PC-3 (cell line): Measurements from ENCODE around the gene UNK. TPM values are rescaled to one million over a fixed set of nuclear protein-coding genes. Genes with fewer than 3 reads are reported as not detected.

Experiments used
- ATAC-seq: fragments of 200-7000 bp; cut with Tn5 transposase; 2 replicates; pipeline ENCODE4 v1.9.1; 2020; ENCODE audit warnings: mild to moderate bottlenecking, moderate library complexity
- Bru-seq: library from RNA; stranded (reverse); fragments of 400-500 nt; gene quantifications from one replicate; lab custom pipeline; 2021; lab: Mats Ljungman, UMichigan
- BruChase-seq, 2 experiments: library from RNA; stranded (reverse); fragments of 400-500 nt; gene quantifications; one replicate each; lab custom pipeline; 2021; lab: Mats Ljungman, UMichigan
- BruUV-seq: library from RNA; stranded (reverse); fragments of 400-500 nt; replicated peaks from 2 replicates; lab custom pipeline; 2021; lab: Mats Ljungman, UMichigan
- CTCF ChIA-PET: fragments of 300-600 bp; sonication (Branson Sonifier 250); formaldehyde crosslinking; loops from one replicate; lab custom pipeline; 2022; ENCODE audit warnings: antibody characterized with exemption; lab: Charles Lee
- POLR2A ChIA-PET: fragments of 300-600 bp; sonication (Branson Sonifier 250); formaldehyde crosslinking; loops from one replicate; lab custom pipeline; 2022; ENCODE audit warnings: antibody characterized with exemption; ENCODE audit not compliant: unreplicated experiment; lab: Charles Lee
- DNase-seq: peaks from one replicate; pipeline ENCODE4 v3.0.0-alpha.2; 2015
- H2AFZ ChIP-seq: fragments of 300-600 bp; sonication (generic); 2 replicates; pipeline ENCODE4 v1.6.0; 2016; ENCODE audit warnings: antibody characterized with exemption, low read length
- H3F3A ChIP-seq: fragments of 300-600 bp; sonication (generic); one replicate; pipeline ENCODE4 v1.6.0; 2017; ENCODE audit warnings: antibody characterized with exemption, low read length, control low read depth, mild to moderate bottlenecking; ENCODE audit not compliant: unreplicated experiment
- H3K27ac ChIP-seq: fragments of 300-600 bp; sonication (generic); 2 replicates; pipeline ENCODE4 v1.5.1; 2016; ENCODE audit warnings: mild to moderate bottlenecking, low read length
- H3K27me3 ChIP-seq: fragments of 300-600 bp; sonication (generic); 2 replicates; pipeline ENCODE4 v1.6.1; 2016; ENCODE audit warnings: low read length, mixed read lengths
- H3K36me3 ChIP-seq: fragments of 300-600 bp; sonication (generic); 2 replicates; pipeline ENCODE4 v1.6.1; 2016; ENCODE audit warnings: low read depth, mixed run types, low read length, mixed read lengths
- H3K4me1 ChIP-seq: fragments of 300-600 bp; sonication (generic); 2 replicates; pipeline ENCODE4 v1.5.1; 2016; ENCODE audit warnings: low read length; ENCODE audit not compliant: insufficient read depth
- H3K4me2 ChIP-seq: fragments of 300-600 bp; sonication (generic); 2 replicates; pipeline ENCODE4 v1.6.0; 2016; ENCODE audit warnings: low read length
- H3K4me3 ChIP-seq: fragments of 300-600 bp; sonication (generic); 2 replicates; pipeline ENCODE4 v1.5.1; 2016; ENCODE audit warnings: mild to moderate bottlenecking, low read length, mixed read lengths
- H3K79me2 ChIP-seq: fragments of 300-600 bp; sonication (generic); 2 replicates; pipeline ENCODE4 v1.6.1; 2017; ENCODE audit warnings: low read length, mixed read lengths
- H3K9ac ChIP-seq: fragments of 300-600 bp; sonication (generic); 2 replicates; pipeline ENCODE4 v1.6.0; 2016; ENCODE audit warnings: mild to moderate bottlenecking, low read length
- H3K9me2 ChIP-seq: fragments of 300-600 bp; sonication (generic); replicated peaks from 2 replicates; pipeline ENCODE4 v1.6.1; 2016; ENCODE audit warnings: mixed run types, low read length, mixed read lengths
- H3K9me3 ChIP-seq: fragments of 300-600 bp; sonication (generic); 2 replicates; pipeline ENCODE4 v1.6.1; 2016; ENCODE audit warnings: low read length, mixed read lengths
- H4K20me1 ChIP-seq: fragments of 300-600 bp; sonication (generic); 2 replicates; pipeline ENCODE4 v1.6.1; 2016; ENCODE audit warnings: low read length, mixed read lengths
- CTCF ChIP-seq: fragments of 300-600 bp; sonication (generic); conservative IDR thresholded peaks from 2 replicates; pipeline ENCODE4 v1.5.1; 2017; ENCODE audit warnings: antibody characterized with exemption, low read depth, mild to moderate bottlenecking, low read length
- EZH2 ChIP-seq: fragments of 300-600 bp; sonication (generic); IDR thresholded peaks from one replicate; pipeline ENCODE4 v1.6.1; 2017; ENCODE audit warnings: antibody characterized with exemption, mild to moderate bottlenecking, low read length; ENCODE audit not compliant: unreplicated experiment
- EZH2phosphoT487 ChIP-seq: fragments of 300-600 bp; sonication (generic); IDR thresholded peaks from 2 replicates; pipeline ENCODE4 v1.6.1; 2018; ENCODE audit warnings: mild to moderate bottlenecking, antibody characterized with exemption, low read length, borderline replicate concordance
- intact Hi-C: fragments of 100-400 bp; cut with micrococcal nuclease; formaldehyde crosslinking; loops from 2 replicates; pipeline ENCODE4 v1.9.0; 2023
- long read RNA-seq: library from polyadenylated mRNA; unstranded; transcript quantifications from one replicate; pipeline ENCODE4 v2.0.0, GENCODE V29; 2021; ENCODE audit not compliant: unreplicated experiment
- total RNA-seq: library from RNA; depleted of rRNA; stranded (reverse); fragments of >200 nt; gene quantifications from 2 replicates; pipeline ENCODE4 v1.2.3, GENCODE V29; 2014; rRNA removed

The UNK gene
- total RNA-seq: 21.8 and 22.9 TPM in 2 replicates
- percentile 87 among the genes with signal in this experiment for Bru-seq, nascent RNA
- BruChase-seq, experiment 1, labeled RNA remaining after a 6-hour chase: percentile 89 among the genes with signal in this experiment
- BruChase-seq, experiment 2, labeled RNA remaining after a 2-hour chase: percentile 89 among the genes with signal in this experiment
- long read RNA-seq, transcript UNK-202 (4 exons, 1,312 nt): major isoform, 22 of 67 reads
- long read RNA-seq, partial matches to known transcripts: 6 of 67 reads
- long read RNA-seq, other reads (novel, unspliced or antisense): 38 of 67 reads

GRCh38 chr17:75784473-75785015 lies at the start of gene UNK:
Gene UNK (plus strand): TSS chr17:75784806. CDS start chr17:75784881, 75 bp downstream.
- TF ChIP-seq EZH2: no peak
- TF ChIP-seq CTCF: no peak
- TF ChIP-seq EZH2phosphoT487: no peak
- Histone ChIP-seq H3K36me3 (no peaks in the 10 kb centered on the region), H3K27ac (peak within 1 kb of the TSS; percentile 93), H4K20me1 (no peaks in the 10 kb centered on the region), H3F3A (peaks cover 12% of the 10 kb centered on the region), H3K4me1 (peaks cover 49% of the 10 kb centered on the region), H2AFZ (peak within 1 kb of the TSS; percentile 72), H3K27me3 (no peaks in the 10 kb centered on the region), H3K4me3 (peak within 1 kb of the TSS; percentile 68), H3K9ac (peak within 1 kb of the TSS; percentile 93), H3K9me2 (no peaks in the 10 kb centered on the region), H3K4me2 (peak within 1 kb of the TSS; percentile 86), H3K79me2 (peaks cover 42% of the 10 kb centered on the region), H3K9me3 (no peaks in the 10 kb centered on the region)
- intact Hi-C loops: loop anchor here (2.0 to 5.0 kb wide), 4 partner anchors 48 to 113 kb away; partner anchors contain the start of genes TRIM47, TRIM65 and WBP2
- POLR2A ChIA-PET: interaction anchor here (0.6 kb wide), 2 partner anchors 71 to 90 kb away, joined by 3 to 8 read pairs; no protein-coding TSS in a partner anchor
- CTCF ChIA-PET: interaction anchor here (1.8 kb wide), 1 partner anchor 61 kb away, joined by 10 read pairs; no protein-coding TSS in a partner anchor
- BruUV-seq: no TSS peak
- DNase-seq (peak; percentile 99), ATAC-seq (peak; percentile 71)

GRCh38 chr17:75736173-75736835 lies 48.3 kb upstream of the UNK start:
- H3K9me3 ChIP-seq: no peaks in the 10 kb centered on the region
- ChIA-PET CTCF (no interaction called here), POLR2A (no interaction called here)
- no peak overlapping the region for H3K4me2 ChIP-seq
- intact Hi-C loops: no loop called here
- BruUV-seq: no TSS peak
- H4K20me1 ChIP-seq: no peaks in the 10 kb centered on the region
- H3F3A ChIP-seq: no peaks in the 10 kb centered on the region
- H3K4me3 ChIP-seq: no peak overlapping the region
- DNase-seq (no peak), ATAC-seq (no peak)
- no peaks in the 10 kb centered on the region for H3K79me2 ChIP-seq
- H3K9ac ChIP-seq: no peak overlapping the region
- H3K27ac ChIP-seq: no peak overlapping the region
- H2AFZ ChIP-seq: no peak overlapping the region
- H3K4me1 ChIP-seq: no peaks in the 10 kb centered on the region
- H3K27me3 ChIP-seq: no peaks in the 10 kb centered on the region
- no peaks in the 10 kb centered on the region for H3K9me2 ChIP-seq
- TF ChIP-seq CTCF: no peak
- TF ChIP-seq EZH2: no peak
- no peak for TF ChIP-seq EZH2phosphoT487
- H3K36me3 ChIP-seq: peaks cover 70% of the 10 kb centered on the region
